ENCODE results near the gene ZNF512B. TPM values are rescaled to one million over a fixed set of nuclear protein-coding genes. Genes with fewer than 3 reads are reported as not detected.
"Not testable (repeated sequence)": the region's sequence is repeated elsewhere in the genome, so short reads cannot be mapped to it uniquely, and the experiment has no call there.

ZNF512B gene
- total and polyA plus RNA-seq, 4 donors = 1.8 to 11.8 (median 9.8) TPM

DNA sequence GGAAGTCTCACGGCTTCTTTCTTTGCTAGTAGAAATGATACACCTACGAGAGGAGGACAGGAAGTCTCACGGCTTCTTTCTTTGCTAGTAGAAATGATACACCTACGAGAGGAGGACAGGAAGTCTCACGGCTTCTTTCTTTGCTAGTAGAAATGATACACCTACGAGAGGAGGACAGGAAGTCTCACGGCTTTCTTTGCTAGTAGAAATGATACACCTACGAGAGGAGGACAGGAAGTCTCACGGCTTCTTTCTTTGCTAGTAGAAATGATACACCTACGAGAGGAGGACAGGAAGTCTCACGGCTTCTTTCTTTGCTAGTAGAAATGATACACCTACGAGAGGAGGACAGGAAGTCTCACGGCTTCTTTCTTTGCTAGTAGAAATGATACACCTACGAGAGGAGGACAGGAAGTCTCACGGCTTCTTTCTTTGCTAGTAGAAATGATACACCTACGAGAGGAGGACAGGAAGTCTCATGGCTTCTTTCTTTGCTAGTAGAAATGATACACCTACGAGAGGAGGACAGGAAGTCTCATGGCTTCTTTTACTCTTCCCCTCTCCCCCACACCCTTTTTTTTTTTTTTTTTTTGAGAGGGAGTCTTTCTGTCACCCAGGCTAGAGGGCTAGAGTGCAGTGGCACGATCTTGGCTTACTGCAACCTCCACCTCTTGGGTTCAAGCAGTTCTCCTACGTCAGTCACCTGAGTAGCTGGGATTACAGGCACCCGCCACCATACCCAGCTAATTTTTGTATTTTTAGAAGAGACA, 42.8 kb upstream of the ZNF512B start:
- not testable (repeated sequence) for H3K27ac ChIP-seq (ENCODE audit: low read depth in 1 of 2, low read length in 2 of 2); H3K4me3 ChIP-seq (ENCODE audit: low read depth in 1 of 3, low read length in 3 of 3); H3K9ac ChIP-seq (ENCODE audit: low read depth in 1 of 2, low read length in 2 of 2); H3K9me3 ChIP-seq (ENCODE audit: control insufficient read depth in 4 of 4, low read length in 3 of 4); DNase-seq (ENCODE audit: low spot score); H3K27me3 ChIP-seq (ENCODE audit: control insufficient read depth in 4 of 4, insufficient read depth in 4 of 4, low read length in 3 of 4); H3K4me1 ChIP-seq (ENCODE audit: control insufficient read depth in 4 of 4, insufficient read depth in 4 of 4, low read length in 3 of 4)
- H3K36me3 ChIP-seq (ENCODE audit: control insufficient read depth in 4 of 4, insufficient read depth in 3 of 4, low read depth in 1 of 4, low read length in 3 of 4) = peaks cover 9 to 59% (median 42%) of the 10 kb centered on the region in 4 donors
- 91% methylated on average over 12 of the region's 20 CpGs for WGBS

DNA sequence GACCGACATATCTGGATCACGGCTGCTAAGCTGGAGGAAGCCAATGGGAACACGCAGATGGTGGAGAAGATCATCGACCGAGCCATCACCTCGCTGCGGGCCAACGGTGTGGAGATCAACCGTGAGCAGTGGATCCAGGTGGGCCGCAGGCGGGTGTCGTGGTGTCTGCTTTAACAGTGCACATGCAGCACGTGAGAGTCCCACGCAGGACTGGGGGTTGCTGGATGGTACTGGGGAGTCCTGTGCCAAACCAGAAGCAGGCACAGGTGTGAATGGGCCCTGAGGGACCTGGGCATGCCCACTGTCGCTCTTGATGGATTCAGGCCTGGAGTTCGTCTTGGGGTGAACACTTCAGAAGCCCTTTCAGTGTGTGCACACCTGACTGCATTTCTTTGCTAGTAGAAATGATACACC, 41.6 kb upstream of the ZNF512B start:
- Histone ChIP-seq H3K9me3 (ENCODE audit: control insufficient read depth in 4 of 4, low read length in 3 of 4) (no peaks in the 10 kb centered on the region), H3K27ac (ENCODE audit: low read depth in 1 of 2, low read length in 2 of 2) (no peak overlapping the region), H3K27me3 (ENCODE audit: control insufficient read depth in 4 of 4, insufficient read depth in 4 of 4, low read length in 3 of 4) (no peaks in the 10 kb centered on the region), H3K36me3 (ENCODE audit: control insufficient read depth in 4 of 4, insufficient read depth in 3 of 4, low read depth in 1 of 4, low read length in 3 of 4) (peaks cover 6 to 64% (median 44%) of the 10 kb centered on the region in 4 donors), H3K4me1 (ENCODE audit: control insufficient read depth in 4 of 4, insufficient read depth in 4 of 4, low read length in 3 of 4) (no peaks in the 10 kb centered on the region), H3K9ac (ENCODE audit: low read depth in 1 of 2, low read length in 2 of 2) (no peak overlapping the region), H3K4me3 (ENCODE audit: low read depth in 1 of 3, low read length in 3 of 3) (no peak overlapping the region)
- 98% methylated on average over 16 of the region's 16 CpGs for WGBS
- no peak for TF ChIP-seq EGR1 (IDR thresholded peaks at IDR 0.05; ENCODE audit: low read depth in 2 of 2)
- no peak for TF ChIP-seq RAD21 (IDR thresholded peaks at IDR 0.05)
- TF ChIP-seq, protein P1, sequence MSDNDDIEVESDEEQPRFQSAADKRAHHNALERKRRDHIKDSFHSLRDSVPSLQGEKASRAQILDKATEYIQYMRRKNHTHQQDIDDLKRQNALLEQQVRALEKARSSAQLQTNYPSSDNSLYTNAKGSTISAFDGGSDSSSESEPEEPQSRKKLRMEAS (IDR thresholded peaks at IDR 0.05) = no peak
- no peak for TF ChIP-seq HNF4G (IDR thresholded peaks at IDR 0.05)
- no peak for TF ChIP-seq FOXA2 (IDR thresholded peaks at IDR 0.05)
- TF ChIP-seq FOXA1 (IDR thresholded peaks at IDR 0.05) = no peak
- TF ChIP-seq HNF4A (conservative IDR thresholded peaks at IDR 0.05) = no peak
- no peak for TF ChIP-seq YY1 (IDR thresholded peaks at IDR 0.05)
- TF ChIP-seq NR2F2 (IDR thresholded peaks at IDR 0.05) = no peak
- TF ChIP-seq, protein P2, sequence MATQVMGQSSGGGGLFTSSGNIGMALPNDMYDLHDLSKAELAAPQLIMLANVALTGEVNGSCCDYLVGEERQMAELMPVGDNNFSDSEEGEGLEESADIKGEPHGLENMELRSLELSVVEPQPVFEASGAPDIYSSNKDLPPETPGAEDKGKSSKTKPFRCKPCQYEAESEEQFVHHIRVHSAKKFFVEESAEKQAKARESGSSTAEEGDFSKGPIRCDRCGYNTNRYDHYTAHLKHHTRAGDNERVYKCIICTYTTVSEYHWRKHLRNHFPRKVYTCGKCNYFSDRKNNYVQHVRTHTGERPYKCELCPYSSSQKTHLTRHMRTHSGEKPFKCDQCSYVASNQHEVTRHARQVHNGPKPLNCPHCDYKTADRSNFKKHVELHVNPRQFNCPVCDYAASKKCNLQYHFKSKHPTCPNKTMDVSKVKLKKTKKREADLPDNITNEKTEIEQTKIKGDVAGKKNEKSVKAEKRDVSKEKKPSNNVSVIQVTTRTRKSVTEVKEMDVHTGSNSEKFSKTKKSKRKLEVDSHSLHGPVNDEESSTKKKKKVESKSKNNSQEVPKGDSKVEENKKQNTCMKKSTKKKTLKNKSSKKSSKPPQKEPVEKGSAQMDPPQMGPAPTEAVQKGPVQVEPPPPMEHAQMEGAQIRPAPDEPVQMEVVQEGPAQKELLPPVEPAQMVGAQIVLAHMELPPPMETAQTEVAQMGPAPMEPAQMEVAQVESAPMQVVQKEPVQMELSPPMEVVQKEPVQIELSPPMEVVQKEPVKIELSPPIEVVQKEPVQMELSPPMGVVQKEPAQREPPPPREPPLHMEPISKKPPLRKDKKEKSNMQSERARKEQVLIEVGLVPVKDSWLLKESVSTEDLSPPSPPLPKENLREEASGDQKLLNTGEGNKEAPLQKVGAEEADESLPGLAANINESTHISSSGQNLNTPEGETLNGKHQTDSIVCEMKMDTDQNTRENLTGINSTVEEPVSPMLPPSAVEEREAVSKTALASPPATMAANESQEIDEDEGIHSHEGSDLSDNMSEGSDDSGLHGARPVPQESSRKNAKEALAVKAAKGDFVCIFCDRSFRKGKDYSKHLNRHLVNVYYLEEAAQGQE (IDR thresholded peaks at IDR 0.05) = no peak
- TF ChIP-seq, protein P3, sequence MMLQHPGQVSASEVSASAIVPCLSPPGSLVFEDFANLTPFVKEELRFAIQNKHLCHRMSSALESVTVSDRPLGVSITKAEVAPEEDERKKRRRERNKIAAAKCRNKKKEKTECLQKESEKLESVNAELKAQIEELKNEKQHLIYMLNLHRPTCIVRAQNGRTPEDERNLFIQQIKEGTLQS (IDR thresholded peaks at IDR 0.05) = no peak
- no peak for TF ChIP-seq JUND (IDR thresholded peaks at IDR 0.05)
- TF ChIP-seq, protein P4, sequence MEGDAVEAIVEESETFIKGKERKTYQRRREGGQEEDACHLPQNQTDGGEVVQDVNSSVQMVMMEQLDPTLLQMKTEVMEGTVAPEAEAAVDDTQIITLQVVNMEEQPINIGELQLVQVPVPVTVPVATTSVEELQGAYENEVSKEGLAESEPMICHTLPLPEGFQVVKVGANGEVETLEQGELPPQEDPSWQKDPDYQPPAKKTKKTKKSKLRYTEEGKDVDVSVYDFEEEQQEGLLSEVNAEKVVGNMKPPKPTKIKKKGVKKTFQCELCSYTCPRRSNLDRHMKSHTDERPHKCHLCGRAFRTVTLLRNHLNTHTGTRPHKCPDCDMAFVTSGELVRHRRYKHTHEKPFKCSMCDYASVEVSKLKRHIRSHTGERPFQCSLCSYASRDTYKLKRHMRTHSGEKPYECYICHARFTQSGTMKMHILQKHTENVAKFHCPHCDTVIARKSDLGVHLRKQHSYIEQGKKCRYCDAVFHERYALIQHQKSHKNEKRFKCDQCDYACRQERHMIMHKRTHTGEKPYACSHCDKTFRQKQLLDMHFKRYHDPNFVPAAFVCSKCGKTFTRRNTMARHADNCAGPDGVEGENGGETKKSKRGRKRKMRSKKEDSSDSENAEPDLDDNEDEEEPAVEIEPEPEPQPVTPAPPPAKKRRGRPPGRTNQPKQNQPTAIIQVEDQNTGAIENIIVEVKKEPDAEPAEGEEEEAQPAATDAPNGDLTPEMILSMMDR (IDR thresholded peaks at IDR 0.05; ENCODE audit: low read depth, low read length, missing input control) = no peak
- TF ChIP-seq RXRA (IDR thresholded peaks at IDR 0.05) = no peak
- no peak for TF ChIP-seq GABPA (IDR thresholded peaks at IDR 0.05 in 1 of 2, conservative IDR thresholded peaks at IDR 0.05 in 1 of 2)
- TF ChIP-seq, protein P5, sequence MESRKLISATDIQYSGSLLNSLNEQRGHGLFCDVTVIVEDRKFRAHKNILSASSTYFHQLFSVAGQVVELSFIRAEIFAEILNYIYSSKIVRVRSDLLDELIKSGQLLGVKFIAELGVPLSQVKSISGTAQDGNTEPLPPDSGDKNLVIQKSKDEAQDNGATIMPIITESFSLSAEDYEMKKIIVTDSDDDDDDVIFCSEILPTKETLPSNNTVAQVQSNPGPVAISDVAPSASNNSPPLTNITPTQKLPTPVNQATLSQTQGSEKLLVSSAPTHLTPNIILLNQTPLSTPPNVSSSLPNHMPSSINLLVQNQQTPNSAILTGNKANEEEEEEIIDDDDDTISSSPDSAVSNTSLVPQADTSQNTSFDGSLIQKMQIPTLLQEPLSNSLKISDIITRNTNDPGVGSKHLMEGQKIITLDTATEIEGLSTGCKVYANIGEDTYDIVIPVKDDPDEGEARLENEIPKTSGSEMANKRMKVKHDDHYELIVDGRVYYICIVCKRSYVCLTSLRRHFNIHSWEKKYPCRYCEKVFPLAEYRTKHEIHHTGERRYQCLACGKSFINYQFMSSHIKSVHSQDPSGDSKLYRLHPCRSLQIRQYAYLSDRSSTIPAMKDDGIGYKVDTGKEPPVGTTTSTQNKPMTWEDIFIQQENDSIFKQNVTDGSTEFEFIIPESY (IDR thresholded peaks at IDR 0.05) = no peak
- TF ChIP-seq TAF1 (conservative IDR thresholded peaks at IDR 0.05) = no peak
- TF ChIP-seq SP1 (IDR thresholded peaks at IDR 0.05) = no peak
- no peak for DNase-seq (ENCODE audit: low spot score)
